ENCODE data around the gene MORC1.
"Not testable (repeated sequence)": the region's sequence is repeated elsewhere in the genome, so short reads cannot be mapped to it uniquely, and the experiment has no call there.

The MORC1 gene

GRCh38 chr3:109117939-109118338 is at the start of gene MORC1:
TSS of gene MORC1 (minus strand) at chr3:109118134. CDS start at chr3:109118059, 75 bp downstream.
- DNase-seq (ENCODE audit: low read depth in 2 of 2) = no peak

- no peak for DNase-seq (ENCODE audit: low read depth in 2 of 2)
Observed at GRCh38 chr3:109165905-109166304, 48.0 kb upstream of the MORC1 start.

- no peak for DNase-seq (ENCODE audit: low read depth in 2 of 2)
Observed at GRCh38 chr3:109161487-109162123, 43.7 kb upstream of the MORC1 start.

- DNase-seq (ENCODE audit: low read depth in 2 of 2) = no peak
Observed at GRCh38 chr3:109155828-109156227, 37.9 kb upstream of the MORC1 start.

GRCh38 chr3:109154979-109155378 is 37.0 kb upstream of the MORC1 start:
- no peak for DNase-seq (ENCODE audit: low read depth in 2 of 2)

GRCh38 chr3:109152320-109152719 is 34.4 kb upstream of the MORC1 start:
- no peak for DNase-seq (ENCODE audit: low read depth in 2 of 2)

- no peak for DNase-seq (ENCODE audit: low read depth in 2 of 2)
Observed at GRCh38 chr3:109149078-109149477, 31.1 kb upstream of the MORC1 start.

- DNase-seq (ENCODE audit: low read depth in 2 of 2) = no peak
Observed at GRCh38 chr3:109143646-109144045, 25.7 kb upstream of the MORC1 start.

GRCh38 chr3:109140318-109140717 is 22.4 kb upstream of the MORC1 start:
- DNase-seq (ENCODE audit: low read depth in 2 of 2) = no peak

- DNase-seq (ENCODE audit: low read depth in 2 of 2) = no peak
Observed at GRCh38 chr3:109137761-109138160, 19.8 kb upstream of the MORC1 start.

GRCh38 chr3:109136523-109136922 is 18.6 kb upstream of the MORC1 start, which contains the start of gene C3orf85:
TSS of gene C3orf85 (plus strand) at chr3:109136719. CDS start at chr3:109136848, 129 bp downstream.
- DNase-seq (ENCODE audit: low read depth in 2 of 2) = no peak

- DNase-seq (ENCODE audit: low read depth in 2 of 2) = not testable (repeated sequence)
Observed at GRCh38 chr3:109133474-109133816, 15.5 kb upstream of the MORC1 start.

- DNase-seq (ENCODE audit: low read depth in 2 of 2) = no peak
Observed at GRCh38 chr3:109132801-109133473, 15.0 kb upstream of the MORC1 start.

- DNase-seq (ENCODE audit: low read depth in 2 of 2) = no peak
Observed at GRCh38 chr3:109131276-109131675, 13.3 kb upstream of the MORC1 start.

- DNase-seq (ENCODE audit: low read depth in 2 of 2) = no peak
Observed at GRCh38 chr3:109127553-109127952, 9.6 kb upstream of the MORC1 start.

- no peak for DNase-seq (ENCODE audit: low read depth in 2 of 2)
Observed at GRCh38 chr3:109125902-109126301, 8.0 kb upstream of the MORC1 start.

- no peak for DNase-seq (ENCODE audit: low read depth in 2 of 2)
Observed at GRCh38 chr3:109122690-109123089, 4.8 kb upstream of the MORC1 start.

- DNase-seq (ENCODE audit: low read depth in 2 of 2) = no peak
Observed at GRCh38 chr3:109118584-109118983, 650 bp upstream of the MORC1 start.

- no peak for DNase-seq (ENCODE audit: low read depth in 2 of 2)
Observed at GRCh38 chr3:109116031-109116430, 1.9 kb downstream of the MORC1 start.

GRCh38 chr3:109115451-109115850 is 2.5 kb downstream of the MORC1 start:
- DNase-seq (ENCODE audit: low read depth in 2 of 2) = no peak

GRCh38 chr3:109114746-109115145 is 3.2 kb downstream of the MORC1 start:
- no peak for DNase-seq (ENCODE audit: low read depth in 2 of 2)

GRCh38 chr3:109112946-109113760 is 4.8 kb downstream of the MORC1 start:
- DNase-seq (ENCODE audit: low read depth in 2 of 2) = no peak

- DNase-seq (ENCODE audit: low read depth in 2 of 2) = no peak
Observed at GRCh38 chr3:109109574-109109973, 8.4 kb downstream of the MORC1 start.

Data from fibroblast of skin of left biceps (primary cell).